ENCODE measurements around the gene VDAC1. TPM values are rescaled to one million over a fixed set of nuclear protein-coding genes. Genes with fewer than 3 reads are reported as not detected.

VDAC1 gene
- total RNA-seq, 1 donor from 2014 or later = 165 TPM

- TF ChIP-seq, protein P1, sequence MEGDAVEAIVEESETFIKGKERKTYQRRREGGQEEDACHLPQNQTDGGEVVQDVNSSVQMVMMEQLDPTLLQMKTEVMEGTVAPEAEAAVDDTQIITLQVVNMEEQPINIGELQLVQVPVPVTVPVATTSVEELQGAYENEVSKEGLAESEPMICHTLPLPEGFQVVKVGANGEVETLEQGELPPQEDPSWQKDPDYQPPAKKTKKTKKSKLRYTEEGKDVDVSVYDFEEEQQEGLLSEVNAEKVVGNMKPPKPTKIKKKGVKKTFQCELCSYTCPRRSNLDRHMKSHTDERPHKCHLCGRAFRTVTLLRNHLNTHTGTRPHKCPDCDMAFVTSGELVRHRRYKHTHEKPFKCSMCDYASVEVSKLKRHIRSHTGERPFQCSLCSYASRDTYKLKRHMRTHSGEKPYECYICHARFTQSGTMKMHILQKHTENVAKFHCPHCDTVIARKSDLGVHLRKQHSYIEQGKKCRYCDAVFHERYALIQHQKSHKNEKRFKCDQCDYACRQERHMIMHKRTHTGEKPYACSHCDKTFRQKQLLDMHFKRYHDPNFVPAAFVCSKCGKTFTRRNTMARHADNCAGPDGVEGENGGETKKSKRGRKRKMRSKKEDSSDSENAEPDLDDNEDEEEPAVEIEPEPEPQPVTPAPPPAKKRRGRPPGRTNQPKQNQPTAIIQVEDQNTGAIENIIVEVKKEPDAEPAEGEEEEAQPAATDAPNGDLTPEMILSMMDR (IDR thresholded peaks at IDR 0.05; ENCODE audit: unreplicated experiment) = no peak
- Mint-ChIP-seq H3K27me3 (ENCODE audit: unreplicated experiment) (peaks cover 17% of the 10 kb centered on the region), H3K27ac (ENCODE audit: unreplicated experiment) (no peak overlapping the region), H3K4me1 (ENCODE audit: unreplicated experiment) (peaks cover 38% of the 10 kb centered on the region), H3K36me3 (ENCODE audit: low read depth, unreplicated experiment) (peaks cover 6% of the 10 kb centered on the region), H3K4me3 (ENCODE audit: unreplicated experiment) (peak overlapping the region; percentile 68), H3K9me3 (ENCODE audit: unreplicated experiment) (no peaks in the 10 kb centered on the region)
- DNase-seq (ENCODE audit: low spot score) = no peak
Observed at GRCh38 chr5:134001938-134002731, 2.6 kb downstream of the VDAC1 start.

GRCh38 chr5:134000696-134001453, 3.9 kb downstream of the VDAC1 start:
- Mint-ChIP-seq H3K27ac (ENCODE audit: unreplicated experiment) (peak overlapping the region; percentile 22), H3K4me1 (ENCODE audit: unreplicated experiment) (peaks cover 45% of the 10 kb centered on the region), H3K27me3 (ENCODE audit: unreplicated experiment) (peaks cover 16% of the 10 kb centered on the region), H3K36me3 (ENCODE audit: low read depth, unreplicated experiment) (peaks cover 6% of the 10 kb centered on the region), H3K9me3 (ENCODE audit: unreplicated experiment) (no peaks in the 10 kb centered on the region), H3K4me3 (ENCODE audit: unreplicated experiment) (no peak overlapping the region)
- TF ChIP-seq, protein P1 (IDR thresholded peaks at IDR 0.05; ENCODE audit: unreplicated experiment) = no peak
- no peak for DNase-seq (ENCODE audit: low spot score)

DNA sequence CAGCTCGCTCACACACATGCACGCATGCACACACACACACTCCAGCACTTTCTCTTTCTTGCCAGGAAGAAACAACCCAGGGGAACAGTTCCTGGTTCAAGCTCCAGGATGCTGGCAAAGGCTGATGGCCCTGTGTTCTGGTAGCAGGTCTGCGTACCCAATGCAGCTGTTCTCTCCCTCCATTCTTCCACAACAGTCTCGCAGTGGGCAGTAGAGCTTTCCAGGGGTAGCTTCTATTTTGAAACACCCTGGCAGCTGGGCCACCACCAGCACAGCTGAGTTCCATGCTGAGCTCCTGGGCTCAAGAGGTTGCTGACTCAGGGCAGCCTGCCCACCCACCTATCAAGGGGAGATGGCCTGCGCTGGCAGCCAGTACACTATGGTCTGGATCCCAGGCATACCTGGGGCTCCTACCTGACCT, 4.7 kb downstream of the VDAC1 start:
- TF ChIP-seq, protein P1 (IDR thresholded peaks at IDR 0.05; ENCODE audit: unreplicated experiment) = no peak
- H3K9me3 Mint-ChIP-seq (ENCODE audit: unreplicated experiment) = no peaks in the 10 kb centered on the region
- peaks cover 6% of the 10 kb centered on the region for H3K36me3 Mint-ChIP-seq (ENCODE audit: low read depth, unreplicated experiment)
- peaks cover 46% of the 10 kb centered on the region for H3K4me1 Mint-ChIP-seq (ENCODE audit: unreplicated experiment)
- no peak for DNase-seq (ENCODE audit: low spot score)
- no peak overlapping the region for H3K27ac Mint-ChIP-seq (ENCODE audit: unreplicated experiment)
- H3K27me3 Mint-ChIP-seq (ENCODE audit: unreplicated experiment) = peaks cover 13% of the 10 kb centered on the region
- no peak overlapping the region for H3K4me3 Mint-ChIP-seq (ENCODE audit: unreplicated experiment)

DNA sequence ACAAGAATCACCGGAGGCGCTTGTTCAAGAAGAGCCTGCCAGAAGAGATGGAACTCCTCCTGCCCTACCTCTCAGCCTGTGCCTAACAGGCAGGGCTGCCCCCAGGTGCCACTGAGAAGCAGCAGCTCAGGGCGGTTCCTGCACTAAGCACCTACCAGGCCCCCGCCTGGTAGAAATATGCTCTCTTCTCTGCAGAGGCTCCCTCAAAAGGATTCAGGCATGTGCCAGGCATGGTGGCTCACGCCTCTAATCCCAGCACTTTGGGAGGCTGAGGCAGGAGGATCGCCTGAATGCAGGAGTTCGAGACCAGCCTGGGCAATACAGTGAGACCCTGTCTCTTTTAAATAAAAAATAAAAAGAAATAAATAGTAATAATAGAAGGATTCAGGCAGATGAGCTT, 6.0 kb downstream of the VDAC1 start:
- no peak overlapping the region for H3K27ac Mint-ChIP-seq (ENCODE audit: unreplicated experiment)
- peaks cover 14% of the 10 kb centered on the region for H3K27me3 Mint-ChIP-seq (ENCODE audit: unreplicated experiment)
- TF ChIP-seq, protein P1 (IDR thresholded peaks at IDR 0.05; ENCODE audit: unreplicated experiment) = no peak
- peaks cover 54% of the 10 kb centered on the region for H3K4me1 Mint-ChIP-seq (ENCODE audit: unreplicated experiment)
- H3K4me3 Mint-ChIP-seq (ENCODE audit: unreplicated experiment) = no peak overlapping the region
- no peak for DNase-seq (ENCODE audit: low spot score)
- no peaks in the 10 kb centered on the region for H3K9me3 Mint-ChIP-seq (ENCODE audit: unreplicated experiment)
- peaks cover 6% of the 10 kb centered on the region for H3K36me3 Mint-ChIP-seq (ENCODE audit: low read depth, unreplicated experiment)

- H3K27me3 Mint-ChIP-seq (ENCODE audit: unreplicated experiment) = peaks cover 7% of the 10 kb centered on the region
- peak overlapping the region; percentile 24 for H3K27ac Mint-ChIP-seq (ENCODE audit: unreplicated experiment)
- no peak overlapping the region for H3K4me3 Mint-ChIP-seq (ENCODE audit: unreplicated experiment)
- DNase-seq (ENCODE audit: low spot score) = no peak
- no peaks in the 10 kb centered on the region for H3K9me3 Mint-ChIP-seq (ENCODE audit: unreplicated experiment)
- TF ChIP-seq, protein P1 (IDR thresholded peaks at IDR 0.05; ENCODE audit: unreplicated experiment) = no peak
- peaks cover 6% of the 10 kb centered on the region for H3K36me3 Mint-ChIP-seq (ENCODE audit: low read depth, unreplicated experiment)
- H3K4me1 Mint-ChIP-seq (ENCODE audit: unreplicated experiment) = peaks cover 47% of the 10 kb centered on the region
Observed at GRCh38 chr5:133998042-133998441, 6.7 kb downstream of the VDAC1 start.
